ENCODE results near the gene MYL2.
A peak's percentile ranks its signal among the peaks of the same experiment; 100 is the strongest.
"Not testable (repeated sequence)": the region's sequence is repeated elsewhere in the genome, so short reads cannot be mapped to it uniquely, and the experiment has no call there.

The MYL2 gene, protein sequence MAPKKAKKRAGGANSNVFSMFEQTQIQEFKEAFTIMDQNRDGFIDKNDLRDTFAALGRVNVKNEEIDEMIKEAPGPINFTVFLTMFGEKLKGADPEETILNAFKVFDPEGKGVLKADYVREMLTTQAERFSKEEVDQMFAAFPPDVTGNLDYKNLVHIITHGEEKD

DNA sequence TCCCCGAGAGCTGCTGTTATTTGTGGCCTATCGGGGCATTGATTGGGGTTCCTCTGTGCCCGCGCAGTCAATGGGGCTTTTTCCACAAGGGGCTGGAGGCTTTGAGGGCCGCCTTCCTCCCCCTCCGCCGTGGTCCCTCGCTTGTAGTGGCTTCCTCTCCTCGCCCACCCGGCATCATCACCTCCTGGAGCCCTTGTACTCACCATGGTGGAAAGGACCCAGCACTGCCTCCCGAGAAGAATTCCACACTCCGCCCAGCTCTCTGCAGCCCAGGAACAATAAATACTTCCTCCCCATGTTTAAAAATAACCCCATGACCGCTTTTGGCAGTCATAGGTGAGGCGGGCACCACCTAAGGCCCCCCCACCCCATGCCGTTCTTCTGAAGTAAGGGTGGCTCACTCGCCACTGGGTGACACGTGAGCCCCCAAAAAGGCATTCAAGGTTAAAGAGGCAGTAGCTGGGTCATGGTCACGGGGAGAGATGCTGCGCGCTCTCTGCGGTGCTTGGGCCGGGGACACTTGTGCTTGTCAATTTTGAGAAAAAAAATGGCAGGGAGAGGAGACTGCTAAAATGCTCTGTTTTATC lies at the start of gene MYL2:
Gene MYL2 (minus strand): TSS at position 256 of the 587 bp plus-strand sequence. CDS start 50 bp downstream, at position 206.
- intact Hi-C loops (cut with DNase I) = no loop called here
- no peak for DNase-seq

DNA sequence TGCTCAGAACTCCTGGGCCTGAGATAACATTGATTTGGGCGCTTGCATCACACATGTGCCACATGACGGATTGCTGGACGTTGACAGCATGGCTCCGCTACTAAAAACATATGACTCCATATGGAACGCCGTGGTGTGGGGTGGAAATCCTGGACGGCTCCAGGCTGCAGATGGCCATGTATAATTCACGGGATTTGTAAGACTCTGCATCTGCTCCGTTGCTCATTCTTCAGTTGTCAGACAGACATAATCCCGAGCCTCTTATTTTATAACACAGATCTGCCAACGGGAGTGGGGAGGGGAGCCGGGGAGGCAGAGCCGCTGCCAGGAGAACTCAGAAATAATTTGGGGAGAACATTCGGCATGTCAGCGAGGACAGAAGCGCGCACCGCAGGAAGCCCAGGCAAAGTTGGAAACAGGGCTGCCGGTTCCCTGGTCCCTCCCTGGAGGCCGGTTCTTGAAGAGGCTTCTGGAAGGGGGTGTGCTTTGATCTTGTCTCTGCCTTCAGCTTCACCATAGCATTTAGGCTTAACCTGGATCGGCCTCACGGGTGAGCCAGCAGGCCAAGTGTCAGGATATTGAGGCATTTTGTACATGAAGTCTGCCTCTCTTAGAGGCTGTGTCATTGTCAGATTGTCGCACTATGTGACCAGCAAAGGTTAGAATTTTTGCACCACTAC lies 45.8 kb upstream of the MYL2 start:
- intact Hi-C loops (cut with DNase I) = no loop called here
- no peak for DNase-seq

DNA sequence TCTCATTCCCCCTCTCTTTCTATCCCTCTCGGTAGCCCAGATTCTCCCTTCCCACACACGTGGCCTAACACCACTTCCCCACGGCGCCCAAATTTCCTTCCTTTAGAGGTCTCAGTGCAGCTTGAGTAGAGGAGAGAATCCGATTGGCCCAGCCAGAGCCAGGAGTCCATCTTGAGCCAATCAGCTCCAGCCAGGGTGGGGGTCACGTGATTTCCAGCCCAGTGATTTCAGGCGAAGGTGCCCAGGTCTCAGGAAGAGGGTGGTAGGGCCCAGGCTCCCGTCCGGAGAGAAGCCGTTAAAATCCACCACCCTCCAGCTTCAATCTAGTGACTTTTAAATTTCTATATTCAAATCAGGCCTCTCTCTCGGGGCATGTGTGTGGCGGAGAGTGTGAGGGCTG lies 45.2 kb upstream of the MYL2 start:
- no peak for DNase-seq
- intact Hi-C loops (cut with DNase I) = no loop called here

DNA sequence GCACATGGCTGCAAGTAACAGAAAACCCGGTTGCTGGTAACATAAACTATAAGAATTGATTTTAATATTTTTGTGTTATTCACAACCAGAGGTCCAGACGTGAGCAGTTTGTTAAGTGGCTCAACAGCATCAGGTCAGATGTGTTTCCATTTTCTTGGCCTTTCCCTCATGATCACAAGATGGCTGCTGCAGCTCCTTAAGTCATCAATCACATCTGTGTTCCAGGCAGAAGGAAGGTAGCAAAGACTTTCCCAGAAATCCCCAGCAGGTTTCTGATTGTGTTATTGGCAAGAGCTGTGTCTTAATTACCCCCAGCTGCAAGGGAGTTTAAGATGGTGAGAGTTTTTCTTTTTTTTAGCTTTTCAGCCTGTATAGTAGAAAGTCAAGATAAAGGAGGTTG lies 40.4 kb upstream of the MYL2 start:
- intact Hi-C loops (cut with DNase I) = no loop called here
- no peak for DNase-seq

DNA sequence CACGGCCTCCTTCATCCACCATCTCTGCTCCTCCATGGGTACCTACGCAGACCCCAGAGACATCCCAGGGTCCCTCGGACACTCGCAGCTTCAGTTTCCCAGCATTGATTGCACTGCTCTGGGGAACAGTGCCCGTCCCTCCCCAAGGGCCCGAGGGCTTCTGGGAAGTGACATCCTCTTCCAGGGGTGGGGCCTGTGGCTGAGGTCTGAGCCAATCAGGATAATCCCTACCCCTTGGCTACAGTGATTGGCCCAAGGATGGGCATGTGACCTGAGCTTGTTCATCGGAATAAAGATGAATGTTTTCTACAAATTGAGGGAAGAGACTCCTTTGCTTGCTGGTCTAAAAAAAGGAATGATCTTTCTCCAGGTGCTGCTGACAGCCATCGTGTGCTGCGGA lies 37.3 kb upstream of the MYL2 start:
- intact Hi-C loops (cut with DNase I) = no loop called here
- peak; percentile 39 to 89 (median 74) for DNase-seq

DNA sequence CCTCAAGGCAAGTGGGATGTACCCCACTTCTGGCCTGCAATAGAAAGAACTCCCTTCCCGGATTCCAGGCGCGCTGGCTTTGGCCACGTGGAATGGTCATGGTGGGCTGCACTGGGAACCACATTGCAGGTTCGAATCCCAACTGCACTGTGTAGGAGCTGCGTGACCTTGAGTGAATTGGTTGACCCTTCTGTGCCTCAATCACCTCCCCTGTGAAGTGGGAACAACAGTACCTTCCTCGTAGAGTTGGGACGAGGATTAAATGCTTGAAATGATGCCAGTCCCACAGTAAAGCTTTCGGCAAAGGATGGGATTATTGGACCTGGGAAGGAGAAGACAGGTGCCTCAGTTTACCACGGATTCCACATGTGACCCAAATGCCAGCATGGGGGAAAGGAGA lies 36.8 kb upstream of the MYL2 start:
- intact Hi-C loops (cut with DNase I) = no loop called here
- DNase-seq = no peak

DNA sequence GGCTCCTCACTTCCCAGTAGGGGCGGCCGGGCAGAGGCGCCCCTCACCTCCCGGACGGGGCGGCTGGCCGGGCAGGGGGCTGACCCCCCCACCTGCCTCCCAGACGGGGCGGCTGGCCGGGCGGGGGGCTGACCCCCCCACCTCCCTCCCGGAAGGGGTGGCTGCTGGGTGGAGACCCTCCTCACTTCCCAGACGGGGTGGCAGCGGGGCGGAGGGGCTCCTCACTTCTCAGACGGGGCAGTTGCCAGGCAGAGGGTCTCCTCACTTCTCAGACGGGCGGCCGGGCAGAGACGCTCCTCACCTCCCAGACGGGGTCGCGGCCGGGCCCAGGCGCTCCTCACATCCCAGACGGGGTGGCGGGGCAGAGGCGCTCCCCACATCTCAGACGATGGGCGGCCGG lies 30.5 kb upstream of the MYL2 start:
- intact Hi-C loops (cut with DNase I); DNase-seq: not testable (repeated sequence)

DNA sequence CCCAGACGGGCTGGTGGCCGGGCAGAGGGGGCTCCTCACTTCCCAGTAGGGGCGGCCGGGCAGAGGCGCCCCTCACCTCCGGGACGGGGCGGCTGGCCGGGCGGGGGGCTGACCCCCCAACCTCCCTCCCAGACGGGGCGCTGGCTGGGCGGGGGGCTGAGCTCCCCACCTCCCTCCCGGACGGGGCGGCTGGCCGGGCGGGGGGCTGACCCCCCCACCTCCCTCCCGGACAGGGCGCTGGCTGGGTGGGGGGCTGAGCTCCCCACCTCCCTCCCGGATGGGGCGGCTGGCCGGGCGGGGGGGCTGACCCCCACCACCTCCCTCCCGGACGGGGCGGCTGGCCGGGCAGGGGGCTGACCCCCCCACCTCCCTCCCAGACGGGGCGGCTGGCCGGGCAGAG lies 30.1 kb upstream of the MYL2 start:
- DNase-seq; intact Hi-C loops (cut with DNase I): not testable (repeated sequence)

DNA sequence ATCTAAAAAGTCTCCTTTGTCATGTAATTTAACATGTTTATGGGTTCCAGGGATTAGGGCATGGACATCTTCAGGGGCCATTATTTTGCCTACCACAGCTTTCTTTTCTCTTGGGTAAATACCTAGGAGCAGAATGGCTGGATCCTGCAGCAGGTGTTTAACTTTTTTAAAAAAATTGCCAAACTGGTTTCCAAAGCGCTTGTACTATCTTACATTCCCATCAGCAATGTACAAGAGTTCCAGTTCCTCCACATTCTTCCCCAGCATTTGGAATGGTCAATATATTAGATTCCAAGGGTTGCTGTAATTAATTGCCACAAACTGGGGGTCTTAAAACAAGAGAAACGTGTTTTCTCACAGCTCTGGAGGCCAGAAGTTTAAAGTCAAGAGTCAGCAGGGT lies 27.7 kb upstream of the MYL2 start:
- no peak for DNase-seq
- intact Hi-C loops (cut with DNase I) = no loop called here

DNA sequence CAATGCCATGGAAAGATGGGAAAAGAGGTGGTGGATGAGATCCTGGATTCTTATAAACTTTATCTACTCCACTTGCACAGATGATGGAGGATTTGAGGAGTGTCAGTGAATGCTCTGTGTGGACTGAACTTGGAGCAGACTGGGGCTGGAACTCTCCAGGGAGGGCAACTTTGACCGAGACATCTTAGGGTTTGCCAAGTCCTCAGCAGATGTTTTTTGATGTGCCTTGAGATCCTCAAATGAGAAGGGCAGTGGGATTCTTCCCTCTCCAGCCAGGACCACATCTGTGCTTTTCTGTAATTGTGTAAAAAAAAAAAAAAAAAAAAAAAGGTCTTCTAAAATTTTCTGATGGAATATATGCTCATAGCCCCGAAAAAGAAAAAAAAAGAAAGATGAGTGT lies 23.0 kb upstream of the MYL2 start:
- no peak for DNase-seq
- intact Hi-C loops (cut with DNase I) = no loop called here

DNA sequence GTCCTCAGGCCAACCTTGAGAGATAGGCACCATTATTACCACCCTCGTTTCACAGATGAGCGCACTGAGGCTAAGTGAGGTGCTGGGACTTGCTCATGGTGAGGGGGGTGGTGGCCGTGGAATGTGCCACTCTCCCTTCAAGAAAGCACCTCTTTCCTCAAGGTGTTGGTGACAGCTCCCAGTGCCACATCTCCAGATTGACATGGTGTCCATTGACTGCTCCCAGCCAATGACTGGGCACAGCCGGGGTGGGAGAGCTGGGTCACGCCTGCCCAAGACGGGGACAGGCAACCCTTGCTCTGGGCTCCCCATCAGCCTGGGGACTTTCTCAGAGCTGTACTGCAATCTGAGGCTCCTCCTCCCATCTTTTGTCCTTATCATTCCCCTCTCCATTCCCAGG lies 21.0 kb upstream of the MYL2 start:
- no peak for DNase-seq
- intact Hi-C loops (cut with DNase I) = no loop called here

DNA sequence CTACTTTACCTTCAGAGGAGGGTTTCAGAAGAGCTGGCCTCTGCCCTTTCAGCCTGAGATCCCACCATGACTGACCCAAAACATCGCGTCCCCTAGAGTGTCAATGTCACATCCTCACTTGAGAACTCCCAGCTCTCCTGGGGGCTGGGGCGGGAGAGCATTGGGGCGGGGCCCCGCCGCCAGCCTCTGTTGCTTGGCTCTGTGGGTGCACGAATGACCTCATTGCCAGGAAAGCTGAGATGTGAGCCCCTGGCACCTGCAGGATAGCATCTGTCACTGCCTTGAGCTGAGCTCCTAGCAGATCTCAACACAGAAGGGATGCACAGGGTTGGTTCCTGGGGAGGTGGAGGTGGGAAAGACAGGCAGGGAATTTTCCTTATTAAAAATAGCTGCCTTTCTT lies 20.6 kb upstream of the MYL2 start:
- intact Hi-C loops (cut with DNase I) = no loop called here
- DNase-seq = peak in 7 of 42 donors; percentile 12 to 42 (median 27)

DNA sequence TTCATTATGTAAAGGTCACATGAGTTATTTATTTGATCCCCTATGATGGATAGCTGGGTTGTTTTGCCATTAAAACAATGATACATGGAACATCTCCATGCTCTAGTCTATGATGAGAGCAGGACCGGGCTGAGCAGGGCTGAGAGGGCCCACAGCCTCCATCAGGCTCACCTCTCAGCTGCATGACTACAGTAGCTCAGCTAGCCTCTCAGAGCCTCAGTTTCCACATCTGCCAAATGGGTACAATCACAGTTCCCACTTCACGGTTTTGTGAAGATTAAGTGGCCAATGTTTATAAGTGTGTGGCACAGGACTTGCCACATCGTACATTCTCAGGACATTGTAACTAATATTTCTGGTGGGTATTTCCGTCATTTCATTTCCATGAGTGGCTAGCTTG lies 19.9 kb upstream of the MYL2 start:
- intact Hi-C loops (cut with DNase I) = no loop called here
- no peak for DNase-seq

DNA sequence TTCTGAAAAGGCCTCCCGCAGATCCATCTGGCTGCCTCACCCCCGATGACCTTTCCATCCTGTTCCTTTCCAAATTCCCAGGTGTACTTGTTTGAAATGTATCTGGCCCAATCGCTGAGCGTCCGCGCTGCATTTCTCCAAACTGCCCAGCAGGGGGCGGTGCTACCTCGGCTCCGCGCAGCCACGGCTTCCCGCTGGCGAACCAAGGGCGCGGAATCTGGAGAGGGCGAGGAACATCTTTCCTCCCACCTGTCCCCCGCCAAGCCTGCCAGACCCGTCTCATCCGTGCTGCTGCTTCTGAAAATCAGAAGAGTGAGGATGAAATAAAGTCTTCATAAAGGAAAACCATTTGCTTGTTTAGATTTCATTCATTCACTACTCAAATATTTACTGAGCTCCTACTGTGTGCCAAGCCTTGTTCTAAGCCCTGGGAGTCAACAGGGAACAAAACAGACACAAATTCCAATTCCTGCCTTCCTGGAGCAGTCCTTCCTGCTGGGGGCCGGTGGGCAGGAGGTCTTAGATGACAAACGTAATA lies 16.8 kb upstream of the MYL2 start:
- intact Hi-C loops (cut with DNase I) = loop anchor here (5.0 kb wide), 1 partner anchor 375 kb away; no protein-coding TSS in a partner anchor

DNA sequence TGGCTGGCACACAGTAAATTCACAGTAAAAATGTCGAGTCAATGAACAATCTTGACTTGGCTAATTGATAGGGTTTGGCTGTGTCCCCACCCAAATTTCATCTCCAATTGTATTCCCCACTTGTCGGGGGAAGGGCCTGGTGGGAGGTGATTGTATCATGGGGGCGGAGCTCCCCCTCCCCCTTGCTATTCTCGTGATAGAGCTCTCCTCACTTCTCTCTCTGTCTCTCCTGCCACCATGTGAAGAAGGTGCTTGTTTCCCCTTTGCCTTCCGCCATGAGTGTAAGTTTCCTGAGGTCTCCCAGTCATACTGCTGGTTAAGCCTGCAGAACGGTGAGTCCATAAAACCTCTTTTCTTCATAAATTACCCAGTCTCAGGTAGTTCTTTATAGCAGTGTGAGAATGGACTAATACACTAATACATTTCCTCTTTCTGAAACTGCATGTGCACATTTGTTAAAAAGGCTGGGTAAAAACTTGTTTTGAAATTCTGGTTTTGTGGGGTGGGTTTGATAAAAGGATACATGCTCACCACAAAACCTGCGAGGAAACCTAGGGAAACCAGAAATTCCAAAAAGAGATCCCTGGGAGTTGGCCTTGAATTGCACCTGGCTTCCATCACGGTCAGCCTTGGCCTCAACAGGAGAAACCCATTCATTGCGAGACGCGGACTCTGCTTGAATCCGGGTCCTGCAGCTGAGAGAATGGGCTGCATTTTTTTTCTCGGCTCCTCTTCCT lies 16.2 kb upstream of the MYL2 start:
- intact Hi-C loops (cut with DNase I) = loop anchor here (5.0 kb wide), 1 partner anchor 376 kb away; no protein-coding TSS in a partner anchor
- no peak for DNase-seq

More for the DNA sequence above, 16.8 kb upstream of the MYL2 start:
- DNase-seq = peak; percentile 5 to 86 (median 66)

DNA sequence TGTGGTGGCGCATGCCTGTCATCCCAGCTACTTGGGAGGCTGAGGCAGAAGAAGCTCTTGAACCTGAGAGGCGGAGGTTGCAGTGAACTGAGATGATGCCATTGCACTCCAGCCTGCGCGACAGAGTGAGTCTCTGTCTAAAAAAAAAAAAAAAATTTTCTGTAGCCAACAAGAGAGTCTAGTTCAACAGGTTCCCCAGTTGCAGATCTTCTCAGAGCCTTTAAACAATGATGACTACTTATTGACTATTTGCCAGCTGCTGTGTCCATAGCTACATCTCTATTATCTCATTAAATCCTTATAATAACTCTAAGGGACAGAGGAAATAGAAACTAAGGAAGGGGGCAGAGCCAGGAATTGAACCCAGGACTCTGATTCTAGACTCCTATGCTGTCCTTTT lies 15.2 kb upstream of the MYL2 start:
- no peak for DNase-seq
- intact Hi-C loops (cut with DNase I) = loop anchor here (5.0 kb wide), 1 partner anchor 377 kb away; no protein-coding TSS in a partner anchor

DNA sequence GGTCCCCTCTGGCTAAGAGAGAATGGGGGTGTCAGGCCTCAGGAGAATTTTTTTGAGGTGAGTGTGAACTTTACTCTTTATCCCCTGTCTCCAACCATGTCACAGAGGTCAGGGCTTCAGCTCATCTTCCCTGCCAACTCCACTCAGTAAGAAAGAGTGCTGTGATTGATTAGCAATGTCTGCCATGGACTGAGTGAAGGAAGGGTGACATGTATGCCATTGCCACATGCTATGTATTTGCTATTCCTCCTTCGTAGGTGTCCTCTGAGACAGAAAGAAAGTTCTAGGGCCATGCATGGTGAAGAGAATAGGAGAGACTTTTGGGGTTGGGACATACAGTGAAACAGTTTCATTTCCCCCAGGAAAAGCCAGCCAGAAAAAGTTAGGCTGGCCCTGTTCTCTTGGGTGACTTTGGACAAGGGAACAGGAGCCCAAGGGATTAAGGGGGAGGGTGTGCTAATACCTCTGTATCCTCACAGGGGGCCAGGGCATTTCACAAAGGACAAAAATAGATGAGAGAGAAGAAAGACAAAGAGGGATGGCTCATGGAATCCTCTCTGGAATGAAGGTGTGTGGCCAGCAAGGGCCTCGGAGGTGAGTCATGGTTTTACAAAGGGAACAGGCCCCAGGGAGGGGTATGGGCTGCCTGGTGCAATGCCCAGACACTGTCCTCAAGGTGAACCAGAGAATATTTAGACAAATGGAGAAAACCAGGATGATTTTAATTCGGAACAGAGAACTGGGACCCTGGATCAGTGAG lies 13.9 kb upstream of the MYL2 start:
- intact Hi-C loops (cut with DNase I) = no loop called here
- DNase-seq = no peak

DNA sequence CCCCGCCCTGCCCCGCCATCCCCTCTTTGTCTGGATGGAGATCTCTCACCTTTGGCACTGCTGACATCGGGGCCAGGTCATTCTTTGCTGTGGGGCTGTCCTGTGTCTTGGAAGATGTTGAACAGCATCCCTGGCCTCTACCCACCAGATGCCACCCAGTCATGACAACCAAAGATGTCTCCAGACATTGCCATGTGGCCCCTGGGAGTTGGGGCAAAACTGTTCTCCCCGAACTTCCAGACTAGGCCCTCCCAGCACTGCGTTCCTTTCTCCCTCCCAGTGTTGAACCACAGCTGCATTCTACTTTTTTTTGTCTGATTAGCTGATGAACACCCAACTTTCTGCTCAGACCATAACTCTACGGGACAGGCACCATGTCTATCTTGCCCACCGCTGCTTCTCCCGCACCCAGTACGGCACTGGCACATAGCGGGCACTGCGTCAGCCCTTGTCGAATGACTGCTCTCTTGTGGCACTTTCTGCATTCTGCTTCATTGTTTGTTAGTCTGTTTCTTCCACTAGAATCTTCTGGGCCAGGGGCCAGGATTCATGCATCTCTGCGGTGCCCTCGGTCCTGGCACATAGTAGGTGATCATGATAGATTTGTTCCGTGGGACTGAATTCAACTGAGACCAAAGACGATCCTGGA lies 13.1 kb upstream of the MYL2 start:
- intact Hi-C loops (cut with DNase I) = no loop called here

More for the DNA sequence above, 13.1 kb upstream of the MYL2 start:
- no peak for DNase-seq
